ENCODE data around the gene RRP15. TPM values are rescaled to one million over a fixed set of nuclear protein-coding genes. Genes with fewer than 3 reads are reported as not detected.

Gene RRP15
- total RNA-seq, 1 donor from 2014 or later = 32.9 TPM

GRCh38 chr1:218377143-218377660 lies 92.1 kb downstream of the RRP15 start:
- Mint-ChIP-seq H3K36me3 (ENCODE audit: low read depth) (no peaks in the 10 kb centered on the region), H3K4me3 (ENCODE audit: low read depth) (no peak overlapping the region), H3K27ac (peak overlapping the region; percentile 63), H3K9me3 (no peaks in the 10 kb centered on the region), H3K27me3 (ENCODE audit: low read depth) (peaks cover 55% of the 10 kb centered on the region), H3K4me1 (ENCODE audit: low read depth) (peaks cover 21% of the 10 kb centered on the region)
- intact Hi-C loops (cut with micrococcal nuclease) = loop anchor here (1.0 to 2.0 kb wide), 4 partner anchors 26 to 810 kb away; partner anchors contain the start of gene RRP15
- DNase-seq (ENCODE audit: low spot score) = peak; percentile 59

- Mint-ChIP-seq H3K27me3 (ENCODE audit: low read depth) (peaks cover 57% of the 10 kb centered on the region), H3K36me3 (ENCODE audit: low read depth) (no peaks in the 10 kb centered on the region)
Measured at GRCh38 chr1:218380125-218380977, 95.3 kb downstream of the RRP15 start.

GRCh38 chr1:218382261-218382660 lies 97.2 kb downstream of the RRP15 start:
- H3K4me1 Mint-ChIP-seq (ENCODE audit: low read depth) = peaks cover 5% of the 10 kb centered on the region
- no peak overlapping the region for H3K27ac Mint-ChIP-seq
- no peaks in the 10 kb centered on the region for H3K36me3 Mint-ChIP-seq (ENCODE audit: low read depth)
- intact Hi-C loops (cut with micrococcal nuclease) = no loop called here
- no peaks in the 10 kb centered on the region for H3K9me3 Mint-ChIP-seq
- no peak overlapping the region for H3K4me3 Mint-ChIP-seq (ENCODE audit: low read depth)
- no peak for DNase-seq (ENCODE audit: low spot score)
- peaks cover 61% of the 10 kb centered on the region for H3K27me3 Mint-ChIP-seq (ENCODE audit: low read depth)

More at GRCh38 chr1:218380125-218380977, 95.3 kb downstream of the RRP15 start:
- intact Hi-C loops (cut with micrococcal nuclease) = no loop called here
- H3K9me3 Mint-ChIP-seq = no peaks in the 10 kb centered on the region
- no peak overlapping the region for H3K4me3 Mint-ChIP-seq (ENCODE audit: low read depth)
- peaks cover 19% of the 10 kb centered on the region for H3K4me1 Mint-ChIP-seq (ENCODE audit: low read depth)
- no peak for DNase-seq (ENCODE audit: low spot score)
- no peak overlapping the region for H3K27ac Mint-ChIP-seq

GRCh38 chr1:218383051-218383450 lies 98.0 kb downstream of the RRP15 start:
- no peak for DNase-seq (ENCODE audit: low spot score)
- H3K36me3 Mint-ChIP-seq (ENCODE audit: low read depth) = no peaks in the 10 kb centered on the region
- no peaks in the 10 kb centered on the region for H3K4me1 Mint-ChIP-seq (ENCODE audit: low read depth)
- peaks cover 61% of the 10 kb centered on the region for H3K27me3 Mint-ChIP-seq (ENCODE audit: low read depth)
- no peaks in the 10 kb centered on the region for H3K9me3 Mint-ChIP-seq
- H3K4me3 Mint-ChIP-seq (ENCODE audit: low read depth) = no peak overlapping the region
- H3K27ac Mint-ChIP-seq = no peak overlapping the region
- intact Hi-C loops (cut with micrococcal nuclease) = no loop called here

- Mint-ChIP-seq H3K27me3 (ENCODE audit: low read depth) (peaks cover 58% of the 10 kb centered on the region), H3K36me3 (ENCODE audit: low read depth) (no peaks in the 10 kb centered on the region), H3K27ac (no peak overlapping the region), H3K9me3 (no peaks in the 10 kb centered on the region), H3K4me3 (ENCODE audit: low read depth) (no peak overlapping the region), H3K4me1 (ENCODE audit: low read depth) (no peaks in the 10 kb centered on the region)
- no peak for DNase-seq (ENCODE audit: low spot score)
- intact Hi-C loops (cut with micrococcal nuclease) = no loop called here
Measured at GRCh38 chr1:218383681-218384080, 98.6 kb downstream of the RRP15 start.

- no peaks in the 10 kb centered on the region for H3K36me3 Mint-ChIP-seq (ENCODE audit: low read depth)
- intact Hi-C loops (cut with micrococcal nuclease) = no loop called here
- H3K27me3 Mint-ChIP-seq (ENCODE audit: low read depth) = peaks cover 55% of the 10 kb centered on the region
- no peaks in the 10 kb centered on the region for H3K4me1 Mint-ChIP-seq (ENCODE audit: low read depth)
- no peaks in the 10 kb centered on the region for H3K9me3 Mint-ChIP-seq
- no peak overlapping the region for H3K27ac Mint-ChIP-seq
- DNase-seq (ENCODE audit: low spot score) = no peak
- H3K4me3 Mint-ChIP-seq (ENCODE audit: low read depth) = no peak overlapping the region
Measured at GRCh38 chr1:218384581-218384993, 99.5 kb downstream of the RRP15 start.

Other genes with a start within 250 kb of the RRP15 start
- 0.05 TPM in 1 of 2 replicates, not detected in the other for gene TGFB2, start 60.0 kb downstream of the RRP15 start, total RNA-seq

Measured in activated T-helper 2 cell treated with anti-CD3 and anti-CD28 coated beads, Interferon-gamma antibody, Interleukin-2, Interleukin-4, amounts not matched to agents 10 μg/mL and 5 μg/mL and 100 μg/mL, durations not matched to agents 14 hours and 24 hours and 36 hours (primary cell).